ENCODE results near the gene KIF1B. TPM values are rescaled to one million over a fixed set of nuclear protein-coding genes. Genes with fewer than 3 reads are reported as not detected.

The KIF1B gene
- total and polyA plus RNA-seq, 2 experiments from 2014 or later, result 21.5 to 68.4 TPM

GRCh38 chr1:10415211-10415930, 205.0 kb downstream of the KIF1B start:
- H3K27me3 ChIP-seq (ENCODE audit: insufficient read depth), result no peaks in the 10 kb centered on the region
- Mint-ChIP-seq H3K27ac (peak overlapping the region; percentile 93), H3K9me3 (no peaks in the 10 kb centered on the region; the same call in 2 of the 3 replicates)

More at GRCh38 chr1:10415211-10415930, 205.0 kb downstream of the KIF1B start:
- Mint-ChIP-seq H3K36me3 (ENCODE audit: low read depth) (peaks cover 94% of the 10 kb centered on the region), H3K4me3 (no peak overlapping the region), H3K27me3 (ENCODE audit: insufficient read depth, low read depth, poor library complexity) (peaks cover 4% of the 10 kb centered on the region), H3K4me1 (peaks cover 6% of the 10 kb centered on the region; the same call in 2 of the 3 replicates)
- H4K20me1 ChIP-seq (replicated peaks; ENCODE audit: insufficient read depth), result peaks cover 28% of the 10 kb centered on the region
- H3K4me1 ChIP-seq (ENCODE audit: insufficient read depth), result no peaks in the 10 kb centered on the region
- H3K4me2 ChIP-seq, result no peak overlapping the region
- TF ChIP-seq EZH2 (IDR thresholded peaks at IDR 0.05; ENCODE audit: low read depth, unreplicated experiment) (no peak), CREB1 (CRISPR knock-in tag; IDR thresholded peaks at IDR 0.05; ENCODE audit: low read depth) (no peak), STAT1 (IDR thresholded peaks at IDR 0.05; ENCODE audit: unreplicated experiment) (no peak), NANOG (IDR thresholded peaks at IDR 0.05; ENCODE audit: borderline replicate concordance) (no peak), JUNB (IDR thresholded peaks at IDR 0.05; ENCODE audit: unreplicated experiment) (no peak), CTCF (conservative IDR thresholded peaks at IDR 0.05; ENCODE audit: low read depth in 2 of 2) (no peak), ZNF331 (CRISPR knock-in tag; IDR thresholded peaks at IDR 0.05; ENCODE audit: low read depth) (no peak), ZNF114 (CRISPR knock-in tag; IDR thresholded peaks at IDR 0.05) (no peak), POLR2AphosphoS5 (IDR thresholded peaks at IDR 0.05; ENCODE audit: low read depth) (no peak), EZH2phosphoT487 (IDR thresholded peaks at IDR 0.05; ENCODE audit: unreplicated experiment) (no peak)
- TF ChIP-seq, protein P1, sequence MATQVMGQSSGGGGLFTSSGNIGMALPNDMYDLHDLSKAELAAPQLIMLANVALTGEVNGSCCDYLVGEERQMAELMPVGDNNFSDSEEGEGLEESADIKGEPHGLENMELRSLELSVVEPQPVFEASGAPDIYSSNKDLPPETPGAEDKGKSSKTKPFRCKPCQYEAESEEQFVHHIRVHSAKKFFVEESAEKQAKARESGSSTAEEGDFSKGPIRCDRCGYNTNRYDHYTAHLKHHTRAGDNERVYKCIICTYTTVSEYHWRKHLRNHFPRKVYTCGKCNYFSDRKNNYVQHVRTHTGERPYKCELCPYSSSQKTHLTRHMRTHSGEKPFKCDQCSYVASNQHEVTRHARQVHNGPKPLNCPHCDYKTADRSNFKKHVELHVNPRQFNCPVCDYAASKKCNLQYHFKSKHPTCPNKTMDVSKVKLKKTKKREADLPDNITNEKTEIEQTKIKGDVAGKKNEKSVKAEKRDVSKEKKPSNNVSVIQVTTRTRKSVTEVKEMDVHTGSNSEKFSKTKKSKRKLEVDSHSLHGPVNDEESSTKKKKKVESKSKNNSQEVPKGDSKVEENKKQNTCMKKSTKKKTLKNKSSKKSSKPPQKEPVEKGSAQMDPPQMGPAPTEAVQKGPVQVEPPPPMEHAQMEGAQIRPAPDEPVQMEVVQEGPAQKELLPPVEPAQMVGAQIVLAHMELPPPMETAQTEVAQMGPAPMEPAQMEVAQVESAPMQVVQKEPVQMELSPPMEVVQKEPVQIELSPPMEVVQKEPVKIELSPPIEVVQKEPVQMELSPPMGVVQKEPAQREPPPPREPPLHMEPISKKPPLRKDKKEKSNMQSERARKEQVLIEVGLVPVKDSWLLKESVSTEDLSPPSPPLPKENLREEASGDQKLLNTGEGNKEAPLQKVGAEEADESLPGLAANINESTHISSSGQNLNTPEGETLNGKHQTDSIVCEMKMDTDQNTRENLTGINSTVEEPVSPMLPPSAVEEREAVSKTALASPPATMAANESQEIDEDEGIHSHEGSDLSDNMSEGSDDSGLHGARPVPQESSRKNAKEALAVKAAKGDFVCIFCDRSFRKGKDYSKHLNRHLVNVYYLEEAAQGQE (IDR thresholded peaks at IDR 0.05; ENCODE audit: unreplicated experiment), result no peak
- TF ChIP-seq, protein P2, sequence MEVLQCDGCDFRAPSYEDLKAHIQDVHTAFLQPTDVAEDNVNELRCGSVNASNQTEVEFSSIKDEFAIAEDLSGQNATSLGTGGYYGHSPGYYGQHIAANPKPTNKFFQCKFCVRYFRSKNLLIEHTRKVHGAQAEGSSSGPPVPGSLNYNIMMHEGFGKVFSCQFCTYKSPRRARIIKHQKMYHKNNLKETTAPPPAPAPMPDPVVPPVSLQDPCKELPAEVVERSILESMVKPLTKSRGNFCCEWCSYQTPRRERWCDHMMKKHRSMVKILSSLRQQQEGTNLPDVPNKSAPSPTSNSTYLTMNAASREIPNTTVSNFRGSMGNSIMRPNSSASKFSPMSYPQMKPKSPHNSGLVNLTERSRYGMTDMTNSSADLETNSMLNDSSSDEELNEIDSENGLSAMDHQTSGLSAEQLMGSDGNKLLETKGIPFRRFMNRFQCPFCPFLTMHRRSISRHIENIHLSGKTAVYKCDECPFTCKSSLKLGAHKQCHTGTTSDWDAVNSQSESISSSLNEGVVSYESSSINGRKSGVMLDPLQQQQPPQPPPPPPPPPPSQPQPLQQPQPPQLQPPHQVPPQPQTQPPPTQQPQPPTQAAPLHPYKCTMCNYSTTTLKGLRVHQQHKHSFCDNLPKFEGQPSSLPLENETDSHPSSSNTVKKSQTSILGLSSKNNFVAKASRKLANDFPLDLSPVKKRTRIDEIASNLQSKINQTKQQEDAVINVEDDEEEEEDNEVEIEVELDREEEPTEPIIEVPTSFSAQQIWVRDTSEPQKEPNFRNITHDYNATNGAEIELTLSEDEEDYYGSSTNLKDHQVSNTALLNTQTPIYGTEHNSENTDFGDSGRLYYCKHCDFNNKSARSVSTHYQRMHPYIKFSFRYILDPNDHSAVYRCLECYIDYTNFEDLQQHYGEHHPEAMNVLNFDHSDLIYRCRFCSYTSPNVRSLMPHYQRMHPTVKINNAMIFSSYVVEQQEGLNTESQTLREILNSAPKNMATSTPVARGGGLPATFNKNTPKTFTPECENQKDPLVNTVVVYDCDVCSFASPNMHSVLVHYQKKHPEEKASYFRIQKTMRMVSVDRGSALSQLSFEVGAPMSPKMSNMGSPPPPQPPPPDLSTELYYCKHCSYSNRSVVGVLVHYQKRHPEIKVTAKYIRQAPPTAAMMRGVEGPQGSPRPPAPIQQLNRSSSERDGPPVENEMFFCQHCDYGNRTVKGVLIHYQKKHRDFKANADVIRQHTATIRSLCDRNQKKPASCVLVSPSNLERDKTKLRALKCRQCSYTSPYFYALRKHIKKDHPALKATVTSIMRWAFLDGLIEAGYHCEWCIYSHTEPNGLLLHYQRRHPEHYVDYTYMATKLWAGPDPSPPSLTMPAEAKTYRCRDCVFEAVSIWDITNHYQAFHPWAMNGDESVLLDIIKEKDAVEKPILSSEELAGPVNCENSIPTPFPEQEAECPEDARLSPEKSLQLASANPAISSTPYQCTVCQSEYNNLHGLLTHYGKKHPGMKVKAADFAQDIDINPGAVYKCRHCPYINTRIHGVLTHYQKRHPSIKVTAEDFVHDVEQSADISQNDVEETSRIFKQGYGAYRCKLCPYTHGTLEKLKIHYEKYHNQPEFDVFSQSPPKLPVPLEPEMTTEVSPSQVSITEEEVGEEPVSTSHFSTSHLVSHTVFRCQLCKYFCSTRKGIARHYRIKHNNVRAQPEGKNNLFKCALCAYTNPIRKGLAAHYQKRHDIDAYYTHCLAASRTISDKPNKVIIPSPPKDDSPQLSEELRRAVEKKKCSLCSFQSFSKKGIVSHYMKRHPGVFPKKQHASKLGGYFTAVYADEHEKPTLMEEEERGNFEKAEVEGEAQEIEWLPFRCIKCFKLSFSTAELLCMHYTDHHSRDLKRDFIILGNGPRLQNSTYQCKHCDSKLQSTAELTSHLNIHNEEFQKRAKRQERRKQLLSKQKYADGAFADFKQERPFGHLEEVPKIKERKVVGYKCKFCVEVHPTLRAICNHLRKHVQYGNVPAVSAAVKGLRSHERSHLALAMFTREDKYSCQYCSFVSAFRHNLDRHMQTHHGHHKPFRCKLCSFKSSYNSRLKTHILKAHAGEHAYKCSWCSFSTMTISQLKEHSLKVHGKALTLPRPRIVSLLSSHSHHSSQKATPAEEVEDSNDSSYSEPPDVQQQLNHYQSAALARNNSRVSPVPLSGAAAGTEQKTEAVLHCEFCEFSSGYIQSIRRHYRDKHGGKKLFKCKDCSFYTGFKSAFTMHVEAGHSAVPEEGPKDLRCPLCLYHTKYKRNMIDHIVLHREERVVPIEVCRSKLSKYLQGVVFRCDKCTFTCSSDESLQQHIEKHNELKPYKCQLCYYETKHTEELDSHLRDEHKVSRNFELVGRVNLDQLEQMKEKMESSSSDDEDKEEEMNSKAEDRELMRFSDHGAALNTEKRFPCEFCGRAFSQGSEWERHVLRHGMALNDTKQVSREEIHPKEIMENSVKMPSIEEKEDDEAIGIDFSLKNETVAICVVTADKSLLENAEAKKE (CRISPR knock-in tag; IDR thresholded peaks at IDR 0.05), result no peak
- TF ChIP-seq, protein P3, sequence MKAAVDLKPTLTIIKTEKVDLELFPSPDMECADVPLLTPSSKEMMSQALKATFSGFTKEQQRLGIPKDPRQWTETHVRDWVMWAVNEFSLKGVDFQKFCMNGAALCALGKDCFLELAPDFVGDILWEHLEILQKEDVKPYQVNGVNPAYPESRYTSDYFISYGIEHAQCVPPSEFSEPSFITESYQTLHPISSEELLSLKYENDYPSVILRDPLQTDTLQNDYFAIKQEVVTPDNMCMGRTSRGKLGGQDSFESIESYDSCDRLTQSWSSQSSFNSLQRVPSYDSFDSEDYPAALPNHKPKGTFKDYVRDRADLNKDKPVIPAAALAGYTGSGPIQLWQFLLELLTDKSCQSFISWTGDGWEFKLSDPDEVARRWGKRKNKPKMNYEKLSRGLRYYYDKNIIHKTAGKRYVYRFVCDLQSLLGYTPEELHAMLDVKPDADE (IDR thresholded peaks at IDR 0.05), result no peak
- peak overlapping the region; percentile 74 for H3K27ac ChIP-seq (ENCODE audit: low read depth)
- peaks cover 1% of the 10 kb centered on the region; the same call in 1 of the 2 replicates for H3K79me2 ChIP-seq (replicated peaks; ENCODE audit: insufficient read depth)
- peaks cover 90% of the 10 kb centered on the region for H3K36me3 ChIP-seq (ENCODE audit: insufficient read depth)
- no peak overlapping the region for H2AFZ ChIP-seq
- H3K4me3 ChIP-seq, result no peak overlapping the region
- ATAC-seq (no peak; the same call in 1 of the 3 replicates), DNase-seq (ENCODE audit: low spot score) (peak; percentile 21)
- peaks cover 40% of the 10 kb centered on the region for H3F3A ChIP-seq (replicated peaks; ENCODE audit: low read depth)
- H3K9me2 ChIP-seq (ENCODE audit: insufficient read depth), result no peaks in the 10 kb centered on the region
